GM12878 (cell line): ENCODE results near the gene SMC5. TPM values are rescaled to one million over a fixed set of nuclear protein-coding genes. Genes with fewer than 3 reads are reported as not detected.

Experiments
- ATAC-seq: fragments of 200-7000 bp; cut with Tn5 transposase; 3 replicates; pipeline ENCODE4 v1.9.1; 2020; ENCODE audit warnings: mild to moderate bottlenecking, moderate library complexity
- BruUV-seq: library from RNA; stranded (reverse); fragments of 400-500 nt; replicated peaks from 2 replicates; lab custom pipeline; 2021; lab: Mats Ljungman, UMichigan
- CTCF ChIA-PET: fragments of 300-600 bp; sonication (Branson Sonifier 250); formaldehyde crosslinking; extraction: SDS; loops from one replicate; lab custom pipeline; 2021; ENCODE audit warnings: inconsistent platforms; lab: Yijun Ruan, JAX
- POLR2A ChIA-PET: fragments of 350-600 bp; formaldehyde crosslinking; extraction: SDS; loops from one replicate; lab custom pipeline; 2021; ENCODE audit warnings: inconsistent platforms; lab: Charles Lee
- RAD21 ChIA-PET: fragments of 300-600 bp; sonication (Branson Sonifier 250); formaldehyde crosslinking; loops from one replicate; lab custom pipeline; 2023; ENCODE audit warnings: antibody characterized with exemption; ENCODE audit not compliant: unreplicated experiment; lab: Charles Lee
- SMC1A ChIA-PET: fragments of 300-600 bp; sonication (Branson Sonifier 250); formaldehyde crosslinking; loops from one replicate; lab custom pipeline; 2023; ENCODE audit not compliant: unreplicated experiment, uncharacterized antibody; lab: Charles Lee
- DNase-seq: peaks from one replicate; pipeline ENCODE4 v3.0.0-alpha.2; 2011; ENCODE audit warnings: low read depth, low spot score
- FAIRE-seq: peaks from 3 replicates; lab custom pipeline; 2011; peaks lifted over from hg19 to GRCh38; lab: Jason Lieb, UNC
- H2AFZ ChIP-seq: 2 replicates; pipeline ENCODE4 v1.6.0; 2011; ENCODE audit warnings: low read depth, low read length, control low read depth; ENCODE audit not compliant: control insufficient read depth
- H3K27ac ChIP-seq: 2 replicates; pipeline ENCODE4 v1.5.1; 2011; ENCODE audit warnings: control low read depth; ENCODE audit not compliant: control insufficient read depth, insufficient read depth
- H3K27me3 ChIP-seq, 2 experiments: replicated peaks in 1 of 2; 2 replicates each; pipeline versions ENCODE4 v1.6.0 to v1.6.1; 2011; ENCODE audit warnings: low read length in 1 of 2; ENCODE audit not compliant: control insufficient read depth in 2 of 2, insufficient read depth in 2 of 2
- H3K36me3 ChIP-seq, 2 experiments: 2 replicates each; pipeline ENCODE4 v1.5.1; 2011; ENCODE audit warnings: low read length in 1 of 2; ENCODE audit not compliant: control insufficient read depth in 2 of 2, insufficient read depth in 2 of 2
- H3K4me1 ChIP-seq: 2 replicates; pipeline ENCODE4 v1.6.1; 2011; ENCODE audit warnings: mild to moderate bottlenecking, low read length, moderate library complexity, mixed read lengths; ENCODE audit not compliant: control insufficient read depth, insufficient read depth
- H3K4me2 ChIP-seq: 2 replicates; pipeline ENCODE4 v1.6.0; 2011; ENCODE audit warnings: control low read depth; ENCODE audit not compliant: control insufficient read depth, insufficient read depth
- H3K4me3 ChIP-seq: fragments of 200-600 bp; sonication (generic); 2 replicates; pipeline ENCODE4 v1.5.1; 2016
- H3K79me2 ChIP-seq: 2 replicates; pipeline ENCODE4 v1.6.0; 2011; ENCODE audit warnings: low read length; ENCODE audit not compliant: control insufficient read depth, insufficient read depth
- H3K9ac ChIP-seq: 2 replicates; pipeline ENCODE4 v1.8.0; 2011; ENCODE audit warnings: low read length, control low read depth, mixed read lengths; ENCODE audit not compliant: control insufficient read depth, insufficient read depth
- H3K9me3 ChIP-seq: replicated peaks from 3 replicates; pipeline ENCODE4 v1.5.1; 2011; ENCODE audit warnings: mild to moderate bottlenecking, low read length; ENCODE audit not compliant: control insufficient read depth, insufficient read depth
- H4K20me1 ChIP-seq: 2 replicates; pipeline ENCODE4 v1.6.0; 2011; ENCODE audit not compliant: control insufficient read depth, insufficient read depth
- CHD2 ChIP-seq: IDR thresholded peaks from 2 replicates; pipeline ENCODE4 v1.6.1; 2011; ENCODE audit warnings: low read depth, low read length, improper control_type of control experiment, borderline replicate concordance
- CTCF ChIP-seq, 3 experiments: IDR thresholded peaks in 2 of 3; conservative IDR thresholded peaks in 1 of 3; 2 replicates each; pipeline ENCODE4 v1.5.1; 2011; ENCODE audit warnings: low read depth in 3 of 3, low read length in 3 of 3, mild to moderate bottlenecking in 3 of 3, control low read depth in 2 of 3, moderate library complexity in 2 of 3, inconsistent platforms in 1 of 3, mixed read lengths in 1 of 3; ENCODE audit not compliant: control insufficient read depth in 2 of 3, insufficient read depth in 1 of 3; ENCODE audit errors: extremely low read depth in 1 of 3
- CUX1 ChIP-seq: IDR thresholded peaks from 2 replicates; pipeline ENCODE4 v1.6.1; 2012; ENCODE audit warnings: improper control_type of control experiment, low read depth, low read length; ENCODE audit not compliant: insufficient replicate concordance
- E4F1 ChIP-seq: fragments of 450-650 bp; IDR thresholded peaks from 2 replicates; pipeline ENCODE4 v1.6.1; 2018; ENCODE audit warnings: borderline replicate concordance, mild to moderate bottlenecking; ENCODE audit not compliant: partially characterized antibody
- HSF1 ChIP-seq: fragments of 150-350 bp; IDR thresholded peaks from 2 replicates; pipeline ENCODE4 v1.6.1; 2014; ENCODE audit warnings: mild to moderate bottlenecking, low read depth, low read length
- IRF5 ChIP-seq: fragments of 450-650 bp; IDR thresholded peaks from 2 replicates; pipeline ENCODE4 v1.6.1; 2017; ENCODE audit warnings: borderline replicate concordance
- JUNB ChIP-seq: IDR thresholded peaks from 2 replicates; pipeline ENCODE4 v1.6.1; 2016; ENCODE audit warnings: antibody characterized with exemption, mild to moderate bottlenecking
- MYC ChIP-seq: IDR thresholded peaks from 2 replicates; pipeline ENCODE4 v1.6.1; 2011; ENCODE audit warnings: mild to moderate bottlenecking, low read length, moderate library complexity, inconsistent platforms; ENCODE audit not compliant: insufficient read depth, insufficient replicate concordance, insufficient read length, severe bottlenecking
- NR2C2 ChIP-seq: IDR thresholded peaks from 2 replicates; pipeline ENCODE4 v1.6.1; 2011; ENCODE audit warnings: borderline replicate concordance, low read depth; ENCODE audit not compliant: control insufficient read depth, insufficient read length
- WGBS: methylation state at CpG from one replicate; pipeline ENCODE4 v1.1.6; 2016; ENCODE audit warnings: low lambda C conversion rate; ENCODE audit not compliant: insufficient replicate concordance, insufficient coverage; ENCODE audit errors: missing lambda C conversion rate; 5-methylcytosine and 5-hydroxymethylcytosine counted together
- in situ Hi-C: fragments of 300-500 bp; cut with MboI; formaldehyde crosslinking; loops from 9 replicates; pipeline ENCODE4 v1.14.3; 2018; ENCODE audit warnings: mixed read lengths
- intact Hi-C: fragments of 100-400 bp; cut with micrococcal nuclease; formaldehyde crosslinking; loops from one replicate; pipeline ENCODE4 v1.14.2; 2022; ENCODE audit not compliant: unreplicated experiment
- polyA plus RNA-seq, 11 experiments: library from polyadenylated mRNA; depleted of rRNA in 4 of 11; unstranded in 6 of 11; stranded (reverse) in 5 of 11; fragments of >200 nt; fragmentation: Nextera tagmentation in 4 of 11; fragmentation: Illumina TruSeq in 1 of 11; extraction: Ambion mirVana in 4 of 11; extraction: Trizol in 1 of 11; gene quantifications; 1 replicate in 1 of 11; 2 replicates in 10 of 11; pipeline versions ENCODE4 v1.2.1 to v1.2.3, GENCODE V29; 2011 to 2016; ENCODE audit warnings: inconsistent platforms in 2 of 11, missing spikeins in 2 of 11, low read depth in 1 of 11
- total RNA-seq, 4 experiments: library from RNA; depleted of rRNA in 3 of 4; stranded (reverse); fragments of >200 nt in 3 of 4; fragmentation: Illumina TruSeq in 1 of 4; extraction: Trizol in 1 of 4; gene quantifications; 2 replicates each; pipeline versions ENCODE4 v1.2.1 to v1.2.3, GENCODE V29; 2013 to 2021

The SMC5 gene
- total and polyA plus RNA-seq, 10 of the 15 experiments (the other 5 are each of a cell fraction or from before 2014, with no cell fraction given), result 6.5 to 47.1 (median 22.9) TPM

GRCh38 chr9:70389188-70389587 is 130.4 kb downstream of the SMC5 start:
- no peak for FAIRE-seq
- no peaks in the 10 kb centered on the region for H3K4me1 ChIP-seq
- intact Hi-C loops, result no loop called here
- TF ChIP-seq IRF5 (no peak), HSF1 (no peak), NR2C2 (no peak), CHD2 (no peak), JUNB (no peak), MYC (no peak), E4F1 (no peak), CTCF (IDR thresholded peaks at IDR 0.05 in 2 of 3, conservative IDR thresholded peaks at IDR 0.05 in 1 of 3; ENCODE audit: control insufficient read depth in 2 of 3, extremely low read depth in 1 of 3, insufficient read depth in 1 of 3, low read depth in 3 of 3, low read length in 3 of 3) (no peak), CUX1 (no peak)

More at GRCh38 chr9:70389188-70389587, 130.4 kb downstream of the SMC5 start:
- BruUV-seq, result no TSS peak
- Histone ChIP-seq H3K9ac (no peak overlapping the region), H3K27ac (no peak overlapping the region), H3K79me2 (no peaks in the 10 kb centered on the region), H3K4me3 (no peak overlapping the region), H3K9me3 (no peaks in the 10 kb centered on the region), H4K20me1 (no peaks in the 10 kb centered on the region), H3K4me2 (no peak overlapping the region), H2AFZ (no peak overlapping the region), H3K36me3 (no peaks in the 10 kb centered on the region), H3K27me3 (no peaks in the 10 kb centered on the region)
- ATAC-seq, result no peak
- CTCF ChIA-PET, result interaction anchor here (1.3 to 1.5 kb wide), 2 partner anchors 16 to 37 kb away, joined by 3 to 4 read pairs; no protein-coding TSS in a partner anchor
- in situ Hi-C loops, result no loop called here
- RAD21 ChIA-PET, result no interaction called here
- 25% methylated on average over 3 of the region's 3 CpGs for WGBS
- POLR2A ChIA-PET, result interaction anchor here (0.5 kb wide), 1 partner anchor 23 kb away, joined by 3 read pairs; no protein-coding TSS in a partner anchor
- SMC1A ChIA-PET, result interaction anchor here (0.7 to 1.6 kb wide), 3 partner anchors 20 to 37 kb away, joined by 3 read pairs; no protein-coding TSS in a partner anchor
- DNase-seq, result no peak
